HG03045 (cell line): ENCODE measurements around the gene MRPL28.
"Not testable (repeated sequence)": the region's sequence is repeated elsewhere in the genome, so short reads cannot be mapped to it uniquely, and the experiment has no call there.

Experiments used
- ATAC-seq: cut with Tn5 transposase; IDR thresholded peaks from one replicate; pipeline ENCODE4 v1.9.1; 2021; ENCODE audit warnings: mild to moderate bottlenecking, moderate library complexity; ENCODE audit not compliant: unreplicated experiment

Gene MRPL28

DNA sequence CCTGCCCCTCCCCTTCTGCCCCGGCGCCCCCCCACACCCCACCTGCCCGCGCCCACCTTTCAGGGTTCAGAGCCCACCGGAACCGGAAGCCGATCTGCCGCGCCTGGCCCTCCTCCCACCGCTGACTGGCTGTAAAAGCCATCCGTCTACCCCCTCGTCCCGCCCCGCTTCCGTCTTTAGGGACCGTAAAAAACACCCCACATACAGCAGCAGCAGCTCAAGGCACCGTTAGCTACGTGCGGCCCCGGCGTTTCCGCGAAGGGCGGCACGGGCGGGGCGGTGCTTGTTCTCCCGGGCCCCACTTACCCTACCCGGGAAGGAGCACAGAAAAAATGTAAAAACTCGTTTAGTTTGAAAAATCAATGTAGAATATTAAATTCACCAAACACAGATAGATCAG lies at the start of gene MRPL28:
MRPL28 (minus strand) TSS at position 96 of the 400 bp plus-strand sequence. CDS start 320 bp downstream, outside the sequence.
- peak; percentile 64 for ATAC-seq

- not testable (repeated sequence) for ATAC-seq
Measured at GRCh38 chr16:415170-415498, 44.8 kb upstream of the MRPL28 start.

GRCh38 chr16:414395-415169 lies 44.2 kb upstream of the MRPL28 start:
- no peak for ATAC-seq

GRCh38 chr16:411576-412265 lies 41.4 kb upstream of the MRPL28 start:
- ATAC-seq: no peak

- ATAC-seq: no peak
Measured at GRCh38 chr16:410516-411178, 40.3 kb upstream of the MRPL28 start.

GRCh38 chr16:407253-407652 lies 36.9 kb upstream of the MRPL28 start:
- no peak for ATAC-seq

- ATAC-seq: no peak
Measured at GRCh38 chr16:405548-406506, 35.5 kb upstream of the MRPL28 start.

- ATAC-seq: no peak
Measured at GRCh38 chr16:404971-405486, 34.7 kb upstream of the MRPL28 start.

DNA sequence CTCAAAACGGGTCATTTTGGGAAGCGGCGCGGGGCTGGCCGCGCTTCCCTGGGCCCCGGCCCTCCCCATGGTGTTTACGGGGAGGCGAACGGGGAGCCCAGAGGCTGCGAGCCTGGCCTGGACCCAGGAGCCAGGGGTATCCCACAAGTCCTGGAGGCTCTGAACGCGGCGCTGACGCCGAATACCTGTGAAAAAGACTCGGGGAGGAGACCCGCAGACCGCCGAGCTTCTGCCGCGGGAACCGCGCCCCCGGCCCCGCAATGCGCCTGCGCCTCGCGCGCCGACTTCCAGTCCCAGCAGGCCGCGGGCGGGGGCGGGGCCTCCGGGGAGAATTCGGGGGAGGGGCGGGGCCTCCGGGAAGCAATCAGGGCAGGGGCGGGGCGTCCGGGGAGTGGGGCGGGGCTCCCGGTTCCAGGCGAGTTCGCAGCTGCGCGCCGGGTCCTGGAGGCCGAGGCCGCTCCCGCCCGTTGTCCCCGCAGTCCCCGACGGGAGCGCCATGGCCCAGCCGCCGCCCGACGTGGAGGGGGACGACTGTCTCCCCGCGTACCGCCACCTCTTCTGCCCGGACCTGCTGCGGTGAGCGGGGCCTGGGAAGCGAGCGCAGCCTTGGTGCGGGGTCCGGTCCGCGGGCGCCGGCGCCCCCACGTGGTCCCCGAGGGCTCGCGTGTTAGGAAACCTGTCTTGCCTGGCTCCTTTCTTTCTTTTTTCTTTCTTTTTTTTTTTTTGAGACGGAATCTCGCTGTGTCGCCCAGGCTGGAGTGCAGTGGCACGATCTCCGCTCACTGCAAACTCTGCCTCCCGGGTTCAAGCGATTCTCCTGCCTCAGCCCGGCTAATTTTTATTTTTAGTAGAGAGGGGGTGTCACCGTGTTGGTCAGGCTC lies 31.4 kb upstream of the MRPL28 start, which contains the start of gene DECR2:
DECR2 (plus strand) TSS at position 418 of the 881 bp plus-strand sequence; CDS start at position 497, 79 bp downstream.
- peak; percentile 64 for ATAC-seq

- no peak for ATAC-seq
Measured at GRCh38 chr16:400061-400591, 29.8 kb upstream of the MRPL28 start.

DNA sequence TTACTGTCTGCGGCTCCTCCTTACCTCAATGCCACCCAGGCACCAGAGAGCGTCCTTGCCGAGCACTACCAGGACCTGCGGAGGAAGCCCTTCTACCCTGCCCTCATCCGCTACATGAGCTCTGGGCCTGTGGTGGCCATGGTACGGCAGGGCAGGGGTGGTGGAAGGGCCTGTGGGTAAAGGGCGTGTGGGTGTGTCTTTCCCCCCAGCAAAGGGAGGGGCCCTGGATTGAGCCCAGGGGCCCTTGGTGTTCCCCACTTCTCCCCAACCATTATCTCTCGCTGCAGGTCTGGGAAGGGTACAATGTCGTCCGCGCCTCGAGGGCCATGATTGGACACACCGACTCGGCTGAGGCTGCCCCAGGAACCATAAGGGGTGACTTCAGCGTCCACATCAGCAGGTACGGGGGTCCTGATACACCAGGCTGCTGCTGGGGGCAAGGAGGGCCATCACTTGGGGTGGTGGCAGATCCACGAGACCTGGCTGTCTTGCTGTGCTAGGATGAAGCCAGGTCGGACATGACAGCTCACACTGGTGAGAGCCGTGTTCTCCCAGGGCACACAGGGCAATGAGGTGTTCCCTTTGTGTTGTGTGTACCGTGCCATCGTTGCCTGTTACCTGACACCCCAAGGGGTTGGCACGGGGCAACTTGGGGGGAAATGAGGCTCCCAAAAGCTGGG lies 29.1 kb upstream of the MRPL28 start:
- ATAC-seq: no peak

DNA sequence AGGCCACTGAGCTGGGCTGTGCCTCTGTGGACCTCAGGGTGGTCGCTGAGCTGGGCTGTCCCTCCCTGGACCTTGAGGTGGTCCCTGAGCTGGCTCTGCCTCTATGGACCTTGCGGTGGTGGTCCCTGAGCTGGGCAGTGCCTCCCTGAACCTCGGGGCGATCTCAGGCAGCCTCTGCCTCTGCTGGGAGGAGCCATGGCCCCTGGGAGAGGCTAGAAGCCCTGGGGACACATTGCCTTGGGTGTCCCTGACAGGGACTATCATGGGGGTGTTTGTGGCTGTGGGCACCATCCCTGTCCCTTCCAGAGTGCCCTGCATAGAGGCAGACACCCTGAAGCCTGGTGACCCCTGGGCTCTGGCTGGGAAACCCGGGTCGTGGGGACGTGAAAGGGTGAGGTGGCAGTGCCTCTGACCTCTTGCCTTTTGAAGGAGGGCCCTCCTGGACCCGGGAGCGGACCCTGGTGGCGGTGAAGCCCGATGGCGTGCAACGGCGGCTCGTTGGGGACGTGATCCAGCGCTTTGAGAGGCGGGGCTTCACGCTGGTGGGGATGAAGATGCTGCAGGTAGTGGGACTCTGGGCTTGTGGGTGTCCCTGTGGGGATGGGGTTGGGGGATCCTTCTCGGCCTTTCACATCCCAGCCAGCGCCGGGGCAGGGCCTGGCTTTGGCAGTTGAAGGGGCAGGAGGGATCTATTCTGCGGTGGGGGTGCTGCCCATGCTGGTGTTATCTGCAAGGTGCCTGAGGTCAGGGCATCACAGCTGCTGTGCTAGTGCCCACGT lies 28.4 kb upstream of the MRPL28 start:
- no peak for ATAC-seq

DNA sequence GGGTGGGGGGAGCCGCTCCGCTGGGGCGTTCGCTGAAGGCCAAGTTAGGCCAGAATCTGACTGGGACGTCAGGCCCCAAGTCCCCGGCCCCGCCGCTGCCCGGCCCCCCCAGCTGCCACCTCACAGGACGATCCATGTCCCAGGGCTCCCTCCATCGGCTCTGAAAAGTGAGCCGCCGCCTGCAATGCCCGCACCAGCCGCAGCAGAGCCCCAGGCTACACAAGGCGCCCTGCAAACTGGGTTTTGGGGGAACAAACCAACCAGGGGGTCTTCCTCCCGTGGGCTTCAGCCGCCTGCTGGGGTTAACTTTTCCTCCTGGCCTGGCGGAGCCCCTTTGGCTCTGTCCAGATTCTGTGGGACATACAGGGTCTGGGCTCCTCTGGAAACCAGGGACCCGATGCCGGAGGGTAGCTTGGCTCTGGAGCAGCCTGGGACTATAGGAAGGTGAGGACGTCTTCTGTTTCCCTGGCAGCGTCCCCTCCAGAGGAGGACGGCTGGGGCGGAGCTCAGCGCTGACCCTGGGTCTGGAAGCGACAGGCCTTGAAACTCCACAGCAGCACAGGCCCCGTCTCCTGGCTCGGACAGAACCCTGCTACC lies 27.5 kb upstream of the MRPL28 start:
- ATAC-seq: no peak

GRCh38 chr16:397135-397661 lies 26.9 kb upstream of the MRPL28 start, which contains the start of gene NME4:
TSS of gene NME4 (plus strand) at chr16:397199. CDS start at chr16:397223, 24 bp downstream.
- ATAC-seq: no peak

GRCh38 chr16:396605-397004 lies 26.3 kb upstream of the MRPL28 start:
- no peak for ATAC-seq

- no peak for ATAC-seq
Measured at GRCh38 chr16:396199-396598, 25.9 kb upstream of the MRPL28 start.

DNA sequence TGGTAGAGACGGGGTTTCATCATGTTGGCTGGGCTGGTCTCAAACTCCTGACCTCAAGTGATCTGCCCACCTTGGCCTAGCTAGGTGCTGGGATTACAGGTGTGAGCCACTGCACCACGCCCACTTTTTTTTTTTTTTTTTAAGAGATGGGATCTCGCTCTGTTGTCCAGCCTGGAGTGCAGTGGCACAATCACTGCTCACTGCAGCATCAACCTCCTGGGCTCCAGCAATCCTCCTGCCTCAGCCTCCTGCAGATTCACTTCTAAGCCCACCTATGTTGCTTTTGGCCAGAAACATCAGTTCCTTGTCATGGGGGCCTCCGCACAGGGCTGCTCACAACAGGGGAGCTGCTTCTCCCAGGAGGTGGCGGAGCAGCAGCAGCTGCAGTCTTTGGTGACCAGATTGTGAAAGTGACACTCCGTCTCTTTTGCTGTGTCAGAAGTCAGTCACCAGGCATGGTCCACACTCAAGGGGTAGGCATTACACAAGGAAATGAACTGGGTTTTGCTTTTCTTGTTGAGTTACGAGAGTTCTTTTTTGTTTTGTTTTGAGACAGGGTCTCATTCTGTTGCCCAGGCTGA lies 22.2 kb upstream of the MRPL28 start:
- no peak for ATAC-seq
